HG03378 (cell line): ENCODE results near the gene AVL9.
"Not testable (repeated sequence)": the region's sequence is repeated elsewhere in the genome, so short reads cannot be mapped to it uniquely, and the experiment has no call there.

ENCODE experiments used
- ATAC-seq: cut with Tn5 transposase; IDR thresholded peaks from one replicate; pipeline ENCODE4 v1.9.1; 2021; ENCODE audit warnings: mild to moderate bottlenecking, moderate library complexity; ENCODE audit not compliant: unreplicated experiment

Gene AVL9

GRCh38 chr7:32634798-32635393 is 139.6 kb downstream of the AVL9 start:
- not testable (repeated sequence) for ATAC-seq

- not testable (repeated sequence) for ATAC-seq
These were observed 141.6 kb downstream of the AVL9 start for GRCh38 chr7:32636725-32637462.

GRCh38 chr7:32637611-32638010 is 142.3 kb downstream of the AVL9 start:
- not testable (repeated sequence) for ATAC-seq
